ENCODE results near the gene CCNE1.

Gene CCNE1

GRCh38 chr19:29833614-29834261, 21.9 kb downstream of the CCNE1 start (continued):
- TF ChIP-seq TSHZ1 (tag by site-specific recombination; IDR thresholded peaks at IDR 0.05; ENCODE audit: borderline replicate concordance), result no peak
- TF ChIP-seq ZNF311 (tag by site-specific recombination; IDR thresholded peaks at IDR 0.05; ENCODE audit: borderline replicate concordance), result no peak
- TF ChIP-seq ZNF157 (tag by site-specific recombination; IDR thresholded peaks at IDR 0.05), result no peak

- H3K27ac ChIP-seq (ENCODE audit: extremely low read depth, low read depth, low read length), result no peak overlapping the region
- ChIA-PET POLR2A (interaction anchor here (0.6 to 1.3 kb wide), 2 partner anchors 12 to 18 kb away, joined by 3 to 6 read pairs; no protein-coding TSS in a partner anchor), CTCF (interaction anchor here (1.6 to 2.5 kb wide), 3 partner anchors 23 to 107 kb away, joined by 3 to 9 read pairs (median 5); no protein-coding TSS in a partner anchor)
- TF ChIP-seq ZNF366 (tag by site-specific recombination; conservative IDR thresholded peaks at IDR 0.05) (peak; percentile 70), ZSCAN16 (tag by site-specific recombination; IDR thresholded peaks at IDR 0.05) (no peak), ZNF664 (tag by site-specific recombination; IDR thresholded peaks at IDR 0.05) (peak; percentile 94)
- no peak overlapping the region for H3K4me3 ChIP-seq (ENCODE audit: low read depth, low read length)
- H3K9me3 ChIP-seq (ENCODE audit: control insufficient read depth, insufficient read depth, low read depth, low read length), result no peaks in the 10 kb centered on the region
- no peaks in the 10 kb centered on the region for H3K4me1 ChIP-seq (ENCODE audit: control insufficient read depth, insufficient read depth, low read length)
- no peaks in the 10 kb centered on the region for H3K36me3 ChIP-seq (ENCODE audit: control insufficient read depth in 2 of 2, insufficient read depth in 1 of 2, low read length in 2 of 2)
These were observed 23.4 kb downstream of the CCNE1 start for GRCh38 chr19:29834991-29835846.

- ChIA-PET POLR2A (interaction anchor here (1.2 kb wide), 1 partner anchor 9 kb away, joined by 3 read pairs; no protein-coding TSS in a partner anchor), CTCF (interaction anchor here (2.5 kb wide), 1 partner anchor 22 kb away, joined by 9 read pairs; no protein-coding TSS in a partner anchor)
- H3K27ac ChIP-seq (ENCODE audit: extremely low read depth, low read depth, low read length), result no peak overlapping the region
- H3K36me3 ChIP-seq (ENCODE audit: control insufficient read depth in 2 of 2, insufficient read depth in 1 of 2, low read length in 2 of 2), result no peaks in the 10 kb centered on the region
- no peaks in the 10 kb centered on the region for H3K9me3 ChIP-seq (ENCODE audit: control insufficient read depth, insufficient read depth, low read depth, low read length)
- no peak overlapping the region for H3K4me3 ChIP-seq (ENCODE audit: low read depth, low read length)
- TF ChIP-seq ZNF677 (tag by site-specific recombination; IDR thresholded peaks at IDR 0.05), result no peak
- TF ChIP-seq ZBTB7A (tag by site-specific recombination; IDR thresholded peaks at IDR 0.05; ENCODE audit: low read depth), result no peak
- TF ChIP-seq GFI1B (tag by site-specific recombination; IDR thresholded peaks at IDR 0.05), result no peak
- no peak for TF ChIP-seq ZXDB (tag by site-specific recombination; IDR thresholded peaks at IDR 0.05)
- no peak for TF ChIP-seq ZNF133 (tag by site-specific recombination; IDR thresholded peaks at IDR 0.05)
- TF ChIP-seq ZNF214 (tag by site-specific recombination; IDR thresholded peaks at IDR 0.05; ENCODE audit: borderline replicate concordance), result no peak
- TF ChIP-seq SCRT1 (tag by site-specific recombination; IDR thresholded peaks at IDR 0.05; ENCODE audit: borderline replicate concordance), result no peak
- TF ChIP-seq KLF10 (tag by site-specific recombination; IDR thresholded peaks at IDR 0.05), result no peak
- no peak for TF ChIP-seq KLF7 (tag by site-specific recombination; IDR thresholded peaks at IDR 0.05; ENCODE audit: borderline replicate concordance)
- TF ChIP-seq ZBTB1 (tag by site-specific recombination; IDR thresholded peaks at IDR 0.05), result no peak
- no peak for TF ChIP-seq OSR2 (tag by site-specific recombination; IDR thresholded peaks at IDR 0.05)
- TF ChIP-seq ZNF398 (tag by site-specific recombination; IDR thresholded peaks at IDR 0.05), result no peak
- TF ChIP-seq ZNF488 (tag by site-specific recombination; IDR thresholded peaks at IDR 0.05), result no peak
- no peaks in the 10 kb centered on the region; the same call in none of the 2 replicates for H3K4me1 ChIP-seq (ENCODE audit: control insufficient read depth, insufficient read depth, low read length)
These were observed 24.6 kb downstream of the CCNE1 start for GRCh38 chr19:29836409-29836825.

All from HEK293 (cell line).